Activated T-helper 1 cell treated with anti-CD3 and anti-CD28 coated beads, Interleukin-2, amount 50 U/mL, for 16 hours (primary cell): ENCODE measurements around the gene ZNF688.
"Not testable (repeated sequence)": the region's sequence is repeated elsewhere in the genome, so short reads cannot be mapped to it uniquely, and the experiment has no call there.

Source experiments
- DNase-seq, 2 donors: peaks; one replicate each; pipeline ENCODE4 v3.0.0-alpha.2; 2020; ENCODE audit warnings: low read depth in 1 of 2, low spot score in 1 of 2

The ZNF688 gene

DNA sequence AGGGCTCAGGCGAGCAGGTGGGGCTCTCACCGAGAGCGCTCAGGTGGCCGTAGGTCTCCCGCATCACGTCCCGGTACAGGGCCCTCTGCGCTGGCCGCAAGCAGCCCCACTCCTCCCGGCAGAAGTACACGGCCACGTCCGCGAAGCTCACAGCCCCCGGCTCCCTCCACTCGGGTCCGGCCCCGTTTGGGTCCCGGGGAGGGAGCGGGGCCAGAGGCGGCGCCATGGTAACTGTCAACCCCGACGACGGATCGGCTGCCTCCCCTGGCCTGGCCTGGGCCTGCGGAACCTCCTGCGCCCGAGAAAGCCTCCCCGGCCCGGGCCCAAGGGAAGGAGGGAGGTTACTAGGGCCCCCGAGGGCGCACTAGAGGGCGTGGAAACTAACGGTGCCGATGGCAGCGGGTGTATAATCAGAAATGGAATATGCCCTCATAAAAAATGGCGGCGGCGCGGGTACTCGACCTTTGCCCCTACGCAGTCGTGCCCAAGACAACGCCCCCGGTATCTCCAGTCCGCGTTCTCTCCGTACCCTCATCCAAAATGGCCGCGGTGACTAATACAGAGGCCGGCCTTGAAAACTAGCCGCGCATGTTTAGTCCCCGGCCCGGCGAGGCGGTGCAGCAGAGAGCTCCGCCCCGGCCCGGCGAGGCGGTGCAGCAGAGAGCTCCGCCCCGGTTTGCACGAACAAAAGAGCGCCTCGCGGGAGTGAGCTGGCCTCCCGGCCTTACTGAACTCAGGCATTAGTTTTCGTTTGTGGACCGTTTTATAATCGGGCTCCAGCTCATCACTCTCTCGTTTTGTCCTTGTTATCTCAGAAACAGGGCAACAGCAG, 13.3 kb downstream of the ZNF688 start, which contains the start of gene ZNF764:
Gene ZNF764 (minus strand): TSS at position 418 of the 832 bp plus-strand sequence. CDS start 192 bp downstream, at position 226.
- peak; percentile 88 to 93 for DNase-seq

DNA sequence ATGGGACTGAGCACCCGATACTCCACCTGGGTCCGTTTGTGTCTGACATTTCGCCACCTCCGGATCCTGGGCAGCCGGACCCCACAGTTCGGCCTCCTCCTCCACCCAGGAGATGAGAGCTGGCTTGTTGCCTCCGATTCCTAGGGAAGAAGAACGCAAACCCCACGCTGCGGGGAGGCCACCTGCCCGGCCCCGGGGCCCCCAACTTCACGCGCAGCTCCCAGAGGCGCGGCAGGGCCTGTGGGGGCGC, 13.9 kb downstream of the ZNF688 start:
- DNase-seq = no peak

DNA sequence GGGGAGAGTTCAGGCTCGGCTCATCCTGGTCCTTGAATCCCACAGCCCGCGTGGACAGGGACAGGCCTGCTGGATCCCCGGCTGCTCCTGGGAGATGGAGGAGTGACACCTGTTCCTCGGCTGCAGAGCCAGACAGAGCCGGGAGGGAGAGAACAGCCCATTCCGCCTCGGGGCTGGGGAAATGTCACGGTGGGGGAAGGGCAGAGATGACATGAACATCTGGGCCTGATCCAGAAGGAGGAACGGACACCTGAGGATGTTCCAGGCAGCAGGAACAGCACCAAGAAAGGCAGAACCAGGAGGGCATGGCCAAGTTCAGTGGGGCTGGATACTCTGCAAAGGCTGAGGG, 15.4 kb downstream of the ZNF688 start:
- DNase-seq = no peak

GRCh38 chr16:30555315-30556124, 16.0 kb downstream of the ZNF688 start:
- DNase-seq = no peak

GRCh38 chr16:30554557-30555314, 16.8 kb downstream of the ZNF688 start:
- DNase-seq = no peak

DNA sequence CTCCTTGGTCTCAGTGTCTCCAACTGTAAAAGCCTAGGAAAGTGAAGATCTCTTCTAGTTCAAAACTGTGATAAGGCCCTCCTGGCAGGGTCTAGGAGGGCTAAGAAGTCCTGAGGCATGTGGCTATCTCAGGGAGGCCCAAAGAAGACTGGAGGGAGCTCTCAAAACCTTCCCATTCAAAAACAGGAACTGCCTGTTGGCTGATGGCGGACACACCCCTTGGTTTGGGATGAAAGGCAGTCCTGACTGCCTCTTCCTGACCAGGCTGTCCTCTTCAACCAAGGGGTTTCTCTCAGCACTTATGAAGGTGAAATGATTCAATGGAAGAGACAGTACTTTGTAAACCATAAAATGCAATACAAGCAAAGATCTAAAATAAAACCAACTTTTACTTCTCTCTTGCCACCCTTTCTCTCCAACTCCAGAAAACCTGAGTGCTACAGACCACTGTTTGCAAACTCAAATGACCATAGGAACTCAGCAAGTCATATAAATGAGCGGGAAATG, 18.1 kb downstream of the ZNF688 start:
- DNase-seq = no peak

GRCh38 chr16:30552956-30553355, 18.6 kb downstream of the ZNF688 start:
- DNase-seq = no peak

- peak; percentile 35 to 46 for DNase-seq
These were observed 19.7 kb downstream of the ZNF688 start for GRCh38 chr16:30551781-30552180.

- DNase-seq = no peak
These were observed 22.9 kb downstream of the ZNF688 start for GRCh38 chr16:30548416-30549253.

DNA sequence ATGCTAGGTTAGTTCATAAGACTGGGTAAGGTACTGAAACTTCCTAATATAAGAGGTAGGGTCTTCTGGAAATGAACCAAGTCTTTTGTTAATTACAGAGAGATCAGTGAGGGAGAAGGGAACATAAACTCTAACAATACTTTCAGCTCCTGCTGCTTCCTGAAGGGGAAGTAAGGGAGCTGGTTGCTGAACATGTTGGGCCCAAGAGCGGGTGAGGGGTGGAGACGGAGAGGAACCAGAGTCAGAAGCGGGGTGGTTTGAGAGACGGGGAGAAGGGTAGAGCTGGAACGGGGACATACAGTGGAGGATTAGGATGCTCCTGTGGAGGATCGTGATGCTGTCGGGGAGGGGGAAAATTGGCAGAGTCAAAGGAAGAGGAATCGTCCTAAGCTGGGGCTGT, 25.4 kb downstream of the ZNF688 start:
- no peak for DNase-seq

DNA sequence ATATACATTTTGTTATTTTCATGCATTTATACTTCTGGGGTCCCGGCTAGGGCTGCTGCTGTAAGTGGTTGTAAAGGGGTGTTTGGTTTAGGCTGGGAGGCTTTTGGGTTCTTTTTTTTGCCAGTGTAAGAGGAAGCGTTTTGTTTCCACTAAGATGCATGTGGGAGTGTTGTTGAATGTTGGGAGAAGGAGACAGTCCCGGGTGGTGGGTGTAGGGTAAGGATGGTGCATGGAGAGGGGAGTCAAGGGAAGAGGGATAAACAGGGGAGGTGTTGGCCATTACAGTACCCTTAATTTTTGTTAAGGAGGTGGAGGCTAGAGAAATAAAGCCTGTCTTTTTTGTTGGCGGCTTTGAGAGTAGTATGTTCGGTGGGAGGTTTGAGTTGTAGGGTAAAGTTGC, 28.4 kb downstream of the ZNF688 start:
- DNase-seq = no peak

DNA sequence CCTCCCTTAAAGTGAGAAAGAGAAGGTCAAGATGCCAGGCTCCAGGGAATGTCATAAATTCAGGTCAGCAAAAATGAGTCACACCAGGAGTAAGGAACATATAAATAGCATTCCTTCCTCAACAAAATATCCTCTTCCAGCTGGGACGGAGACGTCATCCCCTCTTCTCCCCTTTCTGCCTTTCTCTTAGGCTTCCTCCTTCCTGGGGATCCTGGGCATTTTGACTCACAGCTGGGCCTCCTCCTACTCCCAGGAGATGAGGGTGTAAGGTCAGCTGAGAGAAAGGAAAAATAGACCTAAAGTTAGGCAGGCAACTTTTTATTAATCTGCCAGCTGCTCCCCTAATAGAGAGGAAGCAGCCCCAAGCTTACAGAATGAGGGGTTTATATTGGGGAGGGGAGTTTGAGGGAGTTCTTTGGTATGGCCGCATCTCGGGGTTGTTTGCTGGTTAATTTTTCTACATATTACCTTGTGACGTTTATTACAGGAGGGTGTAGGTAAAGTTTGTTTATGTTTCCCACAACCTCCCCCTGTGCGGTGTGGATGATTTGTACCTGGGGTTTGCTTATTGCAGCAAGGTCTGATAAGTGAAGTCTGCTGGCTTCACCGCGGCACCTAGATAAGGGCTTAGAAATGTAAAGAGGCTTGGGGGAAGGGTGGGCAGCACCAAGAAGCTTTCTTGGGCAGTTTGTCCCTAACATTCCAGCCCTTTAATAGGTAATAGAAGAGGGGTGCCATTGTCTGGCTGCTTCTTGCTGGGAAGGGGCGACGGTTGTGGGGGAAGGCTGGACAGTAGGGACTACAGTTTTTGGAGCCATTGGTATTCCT, 29.8 kb downstream of the ZNF688 start:
- no peak for DNase-seq

DNA sequence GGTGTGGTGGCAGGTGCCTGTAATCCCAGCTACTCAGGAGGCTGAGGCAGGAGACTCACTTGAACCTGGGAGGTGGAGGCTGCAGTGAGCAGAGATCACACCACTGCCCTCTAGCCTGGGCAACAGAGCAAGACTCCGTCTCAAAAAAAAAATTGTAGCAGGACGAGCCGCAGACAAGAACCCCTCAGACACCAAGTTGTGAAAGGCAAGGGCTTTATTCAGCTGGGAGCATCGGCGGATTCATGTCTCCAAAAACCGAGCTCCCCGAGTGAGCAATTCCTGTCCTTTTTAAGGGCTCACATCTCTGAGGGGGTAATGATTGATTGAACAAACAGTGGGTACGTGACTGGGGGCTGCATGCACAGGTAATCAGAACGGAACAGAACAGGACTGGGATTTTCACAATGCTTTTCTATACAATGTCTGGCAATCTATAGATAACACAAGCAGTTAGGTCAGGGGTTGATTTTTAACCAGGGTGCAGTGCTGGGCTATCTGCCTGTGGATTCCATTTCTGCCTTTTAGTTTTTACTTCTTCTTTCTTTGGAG, 30.5 kb downstream of the ZNF688 start:
- DNase-seq = not testable (repeated sequence)

DNA sequence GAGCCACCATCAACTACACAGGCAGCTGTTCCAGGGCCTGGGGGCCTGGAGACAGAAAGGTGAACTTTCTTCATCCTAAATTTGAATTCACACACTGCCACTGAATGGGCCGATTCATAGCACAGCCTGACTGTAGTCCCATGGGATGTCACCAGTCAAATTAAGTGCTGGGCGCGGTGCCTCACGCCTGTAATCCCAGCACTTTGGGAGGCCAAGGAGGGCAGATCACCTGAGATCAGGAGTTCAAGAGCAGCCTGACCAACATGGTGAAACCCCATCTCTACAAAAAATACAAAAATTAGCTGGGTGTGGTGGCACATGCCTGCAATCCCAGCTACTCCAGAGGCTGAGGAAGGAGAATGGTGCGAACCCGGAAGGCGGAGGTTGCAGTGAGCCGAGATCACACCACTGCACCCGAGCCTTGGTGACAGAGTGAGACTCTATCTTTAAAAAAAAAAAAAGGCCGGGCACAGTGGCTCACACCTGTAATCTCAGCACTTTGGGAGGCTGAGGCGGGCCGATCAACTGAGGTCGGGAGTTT, 31.5 kb downstream of the ZNF688 start:
- not testable (repeated sequence) for DNase-seq

DNA sequence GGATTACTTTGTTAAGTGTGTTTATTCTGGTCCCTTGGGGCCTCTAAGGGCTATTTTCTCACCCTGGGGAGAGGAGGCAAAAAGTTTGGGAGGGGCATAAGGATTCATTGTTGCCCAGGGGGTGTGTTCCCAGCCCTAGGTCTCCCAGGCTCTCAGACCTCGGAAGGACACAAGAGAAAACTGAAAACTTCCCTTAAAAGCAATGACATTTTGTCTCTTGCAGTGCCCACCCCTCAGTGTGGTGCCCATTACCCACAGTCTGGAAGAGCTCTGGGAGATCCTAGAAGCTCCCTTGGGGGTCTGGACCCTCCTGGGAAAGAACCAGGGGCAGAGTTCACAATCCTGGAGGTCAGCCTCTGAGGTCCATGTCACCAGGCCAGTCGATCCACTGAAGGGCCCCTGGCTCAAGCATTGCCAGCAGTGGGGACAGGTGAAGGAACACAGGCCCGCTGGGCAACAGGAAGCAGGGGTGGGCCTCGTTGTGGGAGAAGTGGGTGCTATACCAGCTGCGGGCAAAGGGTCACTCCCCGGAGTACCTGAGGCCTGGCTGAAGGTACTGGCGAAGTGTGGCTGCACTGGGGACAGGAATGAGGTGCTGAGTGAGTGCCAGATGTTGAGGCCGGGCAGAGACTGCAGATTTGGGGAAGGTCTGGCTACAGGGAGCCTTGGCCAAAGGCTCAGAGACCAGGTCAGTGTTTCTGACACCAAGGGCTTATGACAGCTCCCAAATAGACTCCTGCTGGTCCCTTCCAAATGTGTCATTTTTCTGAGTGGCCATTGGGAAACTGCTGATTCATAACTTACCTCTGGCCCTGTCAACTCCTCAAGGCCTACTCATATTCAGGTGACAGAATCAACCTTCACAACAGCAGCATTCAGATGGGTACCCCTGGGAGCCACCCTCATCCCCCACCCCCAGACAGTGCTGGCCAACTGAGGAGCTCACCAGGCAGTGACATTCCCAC, 32.2 kb downstream of the ZNF688 start:
- DNase-seq = no peak

DNA sequence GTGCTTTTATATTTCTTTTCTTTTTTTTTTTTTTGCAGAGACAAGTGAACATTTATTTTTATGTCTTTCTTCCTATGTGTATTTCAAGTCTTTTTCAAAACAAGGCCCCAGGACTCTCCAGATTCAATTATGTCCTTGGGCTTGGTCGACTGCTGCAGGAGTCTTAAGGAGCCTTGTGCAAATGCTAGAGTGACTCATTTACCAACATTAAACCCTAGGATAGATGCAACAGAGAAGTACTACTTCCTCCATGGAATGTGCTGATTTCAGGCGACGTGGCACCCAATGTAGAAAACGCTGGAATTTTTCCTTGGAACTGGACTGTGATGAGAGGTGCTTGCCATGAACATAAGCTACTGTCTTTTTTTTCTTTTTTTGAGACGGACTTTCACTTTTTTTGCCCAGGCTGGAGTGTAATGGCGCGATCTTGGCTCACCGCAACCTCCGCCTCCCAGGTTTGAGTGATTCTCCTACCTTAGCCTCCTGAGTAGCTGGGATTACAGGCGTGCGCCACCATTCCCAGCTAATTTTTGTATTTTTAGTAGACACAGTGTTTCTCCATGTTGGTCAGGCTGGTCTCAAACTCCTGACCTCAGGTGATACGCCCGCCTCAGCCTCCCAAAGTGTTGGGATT, 35.0 kb downstream of the ZNF688 start:
- DNase-seq = not testable (repeated sequence)

DNA sequence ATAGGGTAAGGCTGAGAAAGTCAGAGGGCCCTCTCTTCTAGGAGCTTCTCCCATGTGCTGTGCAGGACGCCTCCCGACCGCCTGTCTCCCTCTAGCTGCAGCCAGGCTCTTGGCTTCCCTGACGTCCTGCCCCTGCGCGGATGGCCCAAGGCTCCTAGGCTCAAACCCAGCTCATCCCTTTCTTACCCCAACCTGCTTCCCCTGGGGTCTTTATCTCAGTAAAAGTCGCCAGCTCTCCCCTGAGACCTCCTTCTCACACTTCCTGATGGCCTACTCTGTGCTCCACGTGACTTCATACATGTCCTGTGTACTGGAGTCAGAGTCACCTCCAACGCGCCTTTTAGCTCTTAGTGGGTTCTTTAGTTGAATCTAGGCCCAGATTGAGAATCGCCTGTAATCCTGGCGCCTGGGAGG, 35.7 kb downstream of the ZNF688 start:
- peak; percentile 32 to 48 for DNase-seq
